ENCODE measurements around the gene RYR2.

- TF ChIP-seq CTCF (IDR thresholded peaks at IDR 0.05) (no peak), RCOR1 (IDR thresholded peaks at IDR 0.05; ENCODE audit: low read length) (no peak), REST (IDR thresholded peaks at IDR 0.05; ENCODE audit: low read depth, low read length) (no peak), EP300 (IDR thresholded peaks at IDR 0.05; ENCODE audit: borderline replicate concordance in 1 of 2, low read depth in 1 of 2, low read length in 1 of 2) (no peak), MAX (IDR thresholded peaks at IDR 0.05; ENCODE audit: low read depth) (no peak)
Observed at GRCh38 chr1:237140986-237141385, 99.0 kb downstream of the RYR2 start.

Data from SK-N-SH (cell line).